ENCODE data around the gene SMPX.
A peak's percentile ranks its signal among the peaks of the same experiment; 100 is the strongest.

Gene SMPX

DNA sequence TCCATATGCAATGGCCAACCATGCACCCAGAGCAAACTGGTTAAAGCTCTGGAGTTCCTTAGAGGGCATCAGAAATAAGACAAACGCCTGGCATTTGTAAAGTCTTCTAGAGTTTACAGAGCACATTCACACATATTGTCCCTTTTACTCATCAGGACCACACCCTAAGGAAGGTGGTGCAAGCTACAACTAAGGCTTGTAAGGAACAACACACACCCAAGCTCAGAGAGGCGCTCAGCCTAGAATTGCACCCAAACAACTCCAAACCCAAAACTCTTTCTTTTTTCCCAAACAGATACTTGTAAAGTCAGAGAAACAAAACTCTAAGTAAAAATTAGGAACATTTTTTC is 46.1 kb downstream of the SMPX start:
- Mint-ChIP-seq H3K4me1 (no peaks in the 10 kb centered on the region), H3K27me3 (no peaks in the 10 kb centered on the region), H3K4me3 (no peak overlapping the region), H3K9me3 (no peaks in the 10 kb centered on the region), H3K27ac (no peak overlapping the region), H3K36me3 (no peaks in the 10 kb centered on the region)
- no peak for DNase-seq
- CTCF ChIA-PET, result no interaction called here

DNA sequence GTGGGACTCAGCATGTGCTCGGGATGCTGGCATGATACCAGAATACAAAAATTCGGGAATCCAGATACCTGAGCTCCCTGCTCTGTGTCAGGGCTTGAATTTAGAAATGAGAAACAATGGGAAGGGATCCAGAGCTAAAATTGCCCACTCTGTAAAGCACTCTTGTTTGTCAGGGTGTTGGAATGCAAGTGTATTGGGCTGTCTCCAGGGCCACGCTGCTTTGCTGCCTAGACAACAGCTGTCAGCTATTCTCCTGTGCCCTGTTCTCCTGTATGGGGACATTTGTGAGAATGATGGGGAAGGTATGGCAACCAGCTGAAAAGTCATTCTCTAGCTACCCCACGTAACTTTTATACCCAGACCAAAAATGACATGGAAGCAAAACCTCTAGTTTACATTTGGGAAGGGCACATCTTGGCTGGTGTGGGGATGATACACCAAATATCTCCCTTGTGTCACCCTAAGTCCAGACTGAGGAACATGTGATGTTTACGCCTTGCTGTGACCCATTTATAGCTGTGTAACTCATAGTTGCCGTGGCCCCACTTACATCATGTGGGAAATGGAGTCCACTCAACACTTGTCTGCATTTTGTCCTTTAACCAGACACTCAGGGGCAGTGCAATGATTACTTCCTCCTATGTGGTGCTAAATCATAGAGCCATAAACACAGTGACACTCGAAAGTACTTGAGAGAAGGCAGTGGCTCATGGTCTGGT is 46.6 kb downstream of the SMPX start:
- no peaks in the 10 kb centered on the region for H3K36me3 Mint-ChIP-seq
- no peak for DNase-seq
- H3K27ac Mint-ChIP-seq, result no peak overlapping the region
- H3K9me3 Mint-ChIP-seq, result no peaks in the 10 kb centered on the region
- no peaks in the 10 kb centered on the region for H3K27me3 Mint-ChIP-seq
- CTCF ChIA-PET, result no interaction called here
- no peaks in the 10 kb centered on the region for H3K4me1 Mint-ChIP-seq
- no peak overlapping the region for H3K4me3 Mint-ChIP-seq

DNA sequence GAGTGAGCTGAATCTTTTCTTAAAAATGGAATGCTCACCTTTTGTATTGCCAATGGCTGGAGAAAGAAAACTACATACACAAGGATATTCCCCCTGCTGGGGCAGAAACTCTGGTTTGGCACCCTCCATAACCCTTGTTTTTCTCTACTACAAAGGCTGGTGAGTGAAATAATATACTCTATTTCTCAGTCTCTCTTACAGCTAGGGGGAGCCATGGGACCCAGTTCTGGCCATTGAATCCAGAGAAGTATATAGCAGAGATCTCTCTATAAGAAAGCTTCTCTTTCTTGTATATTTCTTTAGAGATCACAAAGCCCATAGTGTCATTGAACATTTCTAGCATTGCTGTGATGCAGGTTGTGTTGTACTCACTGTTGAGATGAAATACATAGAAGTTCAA is 49.8 kb downstream of the SMPX start:
- no peaks in the 10 kb centered on the region for H3K27me3 Mint-ChIP-seq
- no peak for DNase-seq
- CTCF ChIA-PET, result interaction anchor here (1.1 kb wide), 1 partner anchor 37 kb away, joined by 3 read pairs; no protein-coding TSS in a partner anchor
- H3K27ac Mint-ChIP-seq, result no peak overlapping the region
- H3K4me1 Mint-ChIP-seq, result no peaks in the 10 kb centered on the region
- H3K36me3 Mint-ChIP-seq, result no peaks in the 10 kb centered on the region
- no peaks in the 10 kb centered on the region for H3K9me3 Mint-ChIP-seq
- H3K4me3 Mint-ChIP-seq, result no peak overlapping the region

DNA sequence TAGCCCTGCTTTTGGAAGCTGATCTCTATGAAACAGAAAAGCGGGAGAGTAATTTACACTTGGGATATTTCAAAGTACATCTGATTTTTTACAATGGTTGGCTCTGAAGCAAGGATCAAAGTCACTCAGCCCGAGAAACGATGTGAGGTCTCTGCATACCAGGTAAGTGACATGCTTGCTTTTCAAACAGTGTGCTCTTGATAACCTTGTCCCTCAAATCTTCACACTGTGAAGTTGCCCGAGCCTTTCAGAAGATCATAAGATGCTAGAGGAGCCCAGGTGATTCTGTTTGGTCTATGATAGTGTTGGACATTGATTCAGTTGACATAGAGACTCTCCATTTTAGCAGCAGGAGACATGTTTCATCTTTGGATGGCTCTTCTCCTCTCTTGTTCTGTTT is 52.7 kb downstream of the SMPX start:
- no peak for DNase-seq
- CTCF ChIA-PET, result no interaction called here
- Mint-ChIP-seq H3K4me1 (no peaks in the 10 kb centered on the region), H3K27ac (no peak overlapping the region), H3K36me3 (no peaks in the 10 kb centered on the region), H3K4me3 (no peak overlapping the region), H3K27me3 (no peaks in the 10 kb centered on the region), H3K9me3 (no peaks in the 10 kb centered on the region)

DNA sequence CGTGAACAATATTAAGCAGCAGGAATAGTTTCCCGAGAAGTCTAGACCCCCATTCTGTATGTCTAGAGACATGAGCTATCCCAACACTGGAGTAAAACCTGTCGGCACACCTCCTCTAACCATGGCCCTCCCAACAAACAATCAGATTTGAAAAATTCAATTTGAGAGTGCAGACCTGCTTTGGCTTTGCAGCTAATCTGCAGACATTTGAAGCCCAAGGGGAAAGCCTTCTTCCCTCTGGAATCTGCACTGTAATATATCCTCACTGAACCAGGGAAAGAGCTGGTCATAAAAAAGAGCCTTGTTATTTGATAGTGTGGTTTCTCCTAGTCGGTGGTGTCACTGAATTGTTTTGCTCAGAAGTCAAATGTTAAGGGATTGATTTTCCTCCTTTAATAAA is 55.2 kb downstream of the SMPX start:
- Mint-ChIP-seq H3K27me3 (no peaks in the 10 kb centered on the region), H3K4me3 (no peak overlapping the region), H3K27ac (no peak overlapping the region), H3K9me3 (no peaks in the 10 kb centered on the region), H3K36me3 (no peaks in the 10 kb centered on the region), H3K4me1 (no peaks in the 10 kb centered on the region)
- CTCF ChIA-PET, result no interaction called here
- no peak for DNase-seq

DNA sequence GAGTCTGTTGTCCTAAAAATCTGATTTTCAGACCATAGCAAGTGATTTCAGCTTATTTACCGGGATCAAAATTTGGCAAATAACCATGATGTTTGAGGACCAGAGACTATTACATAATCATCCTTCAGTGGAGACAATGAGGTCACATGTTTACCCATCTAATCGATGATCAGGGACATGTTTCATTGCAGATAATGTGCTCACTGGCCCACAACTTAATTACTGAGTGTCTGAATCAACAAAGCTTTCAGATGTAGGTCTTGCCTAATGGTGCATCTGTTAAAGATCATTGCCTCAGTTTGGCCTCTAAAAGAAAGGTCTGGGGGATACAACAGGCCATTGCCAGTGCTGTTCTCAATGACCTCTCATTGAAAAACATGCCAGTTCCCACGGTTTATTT is 56.9 kb downstream of the SMPX start:
- H3K4me3 Mint-ChIP-seq, result no peak overlapping the region
- no peaks in the 10 kb centered on the region for H3K27me3 Mint-ChIP-seq
- CTCF ChIA-PET, result no interaction called here
- no peak for DNase-seq
- no peaks in the 10 kb centered on the region for H3K4me1 Mint-ChIP-seq
- no peak overlapping the region for H3K27ac Mint-ChIP-seq
- no peaks in the 10 kb centered on the region for H3K36me3 Mint-ChIP-seq
- H3K9me3 Mint-ChIP-seq, result no peaks in the 10 kb centered on the region

DNA sequence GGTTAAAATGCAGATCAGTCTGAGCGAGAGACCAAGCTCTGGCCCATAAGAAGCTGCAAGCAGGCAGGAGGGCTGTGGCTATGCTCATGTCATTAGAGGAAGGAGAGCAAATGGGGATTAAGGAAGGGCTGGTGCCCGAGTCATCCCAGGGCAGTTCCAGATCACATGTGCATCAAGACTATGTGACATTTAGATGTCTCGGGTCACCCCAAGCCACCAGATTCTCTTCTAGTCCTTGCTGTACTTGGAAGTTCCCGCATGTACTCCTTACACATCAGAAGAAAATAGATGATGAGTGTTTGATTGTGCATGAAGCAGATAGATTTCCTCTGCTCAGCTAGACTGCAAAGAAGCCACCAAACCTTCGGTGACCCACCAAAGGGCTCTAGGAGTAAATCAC is 57.6 kb downstream of the SMPX start:
- no peak overlapping the region for H3K4me3 Mint-ChIP-seq
- no peak overlapping the region for H3K27ac Mint-ChIP-seq
- no peaks in the 10 kb centered on the region for H3K9me3 Mint-ChIP-seq
- no peak for DNase-seq
- H3K4me1 Mint-ChIP-seq, result no peaks in the 10 kb centered on the region
- H3K27me3 Mint-ChIP-seq, result no peaks in the 10 kb centered on the region
- no peaks in the 10 kb centered on the region for H3K36me3 Mint-ChIP-seq
- CTCF ChIA-PET, result no interaction called here

DNA sequence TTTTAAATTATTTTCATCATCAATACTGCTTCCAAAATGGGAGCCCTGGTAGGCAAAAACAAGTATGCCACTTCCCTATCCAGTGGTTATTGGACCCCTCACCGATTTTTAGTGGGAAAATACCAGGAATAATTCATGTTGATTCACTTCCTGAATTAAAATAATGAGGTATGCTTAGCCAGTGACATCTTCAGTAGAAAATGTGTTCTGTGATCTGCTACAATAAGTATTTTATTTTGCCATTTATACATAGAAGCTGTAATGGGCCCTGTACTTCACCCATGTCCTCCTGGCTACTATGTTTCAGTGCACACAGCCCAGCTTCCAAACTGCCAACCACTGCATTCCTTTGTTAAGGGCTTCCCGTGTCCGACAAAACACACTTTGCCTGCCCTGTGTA is 58.8 kb downstream of the SMPX start:
- no peaks in the 10 kb centered on the region for H3K9me3 Mint-ChIP-seq

DNA sequence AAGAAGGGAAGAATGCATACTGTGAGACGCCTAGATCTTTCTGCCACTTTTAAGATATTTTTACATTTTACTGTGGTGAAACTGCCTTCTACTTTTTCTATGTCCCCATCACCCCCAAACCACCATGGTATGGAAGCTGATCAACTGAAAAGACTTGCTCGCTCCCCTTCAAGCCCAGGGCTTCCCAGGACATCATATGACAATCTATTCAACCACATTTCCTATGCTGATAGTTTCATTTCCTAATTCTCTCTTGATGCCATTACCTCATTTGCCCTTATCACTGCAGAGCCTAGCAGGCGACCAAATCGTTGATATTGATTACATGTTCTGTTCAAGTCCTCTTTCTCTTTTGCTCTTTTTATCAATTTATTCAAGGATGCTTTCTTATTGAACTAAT is 59.6 kb downstream of the SMPX start:
- Mint-ChIP-seq H3K9me3 (no peaks in the 10 kb centered on the region), H3K27ac (no peak overlapping the region), H3K36me3 (no peaks in the 10 kb centered on the region), H3K4me1 (no peaks in the 10 kb centered on the region), H3K4me3 (no peak overlapping the region), H3K27me3 (no peaks in the 10 kb centered on the region)
- CTCF ChIA-PET, result no interaction called here
- no peak for DNase-seq

More for the DNA sequence above, 58.8 kb downstream of the SMPX start:
- Mint-ChIP-seq H3K27me3 (no peaks in the 10 kb centered on the region), H3K36me3 (no peaks in the 10 kb centered on the region), H3K4me3 (no peak overlapping the region), H3K27ac (no peak overlapping the region), H3K4me1 (no peaks in the 10 kb centered on the region)
- DNase-seq, result no peak
- CTCF ChIA-PET, result no interaction called here

DNA sequence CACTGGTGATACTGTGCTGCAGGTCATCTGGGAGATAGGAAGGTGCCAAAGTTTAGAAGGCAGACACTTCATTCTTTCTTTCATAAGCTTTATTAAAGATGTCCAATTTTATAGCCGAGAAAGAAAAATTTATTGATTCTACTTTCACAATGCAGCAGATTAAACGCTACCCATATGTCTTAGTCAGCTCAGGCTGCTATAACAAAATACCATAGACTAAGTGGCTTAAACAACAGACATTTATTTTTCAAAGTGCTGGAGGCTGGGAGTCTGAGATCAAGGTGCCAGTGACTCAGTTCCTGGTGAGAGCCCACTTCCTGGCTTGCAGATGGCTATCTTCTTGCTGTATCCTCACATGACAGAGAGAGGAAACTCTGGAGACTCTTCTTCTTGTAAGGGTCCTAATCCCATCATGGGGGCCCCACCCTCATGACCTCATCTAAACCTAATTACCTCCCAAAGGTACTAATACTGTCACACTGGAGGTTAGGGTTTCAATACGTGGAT is 66.4 kb downstream of the SMPX start:
- DNase-seq, result peak; percentile 21
- H3K4me1 Mint-ChIP-seq, result peaks cover 13% of the 10 kb centered on the region
- H3K27ac Mint-ChIP-seq, result no peak overlapping the region
- no peaks in the 10 kb centered on the region for H3K36me3 Mint-ChIP-seq
- H3K9me3 Mint-ChIP-seq, result peaks cover 5% of the 10 kb centered on the region
- H3K4me3 Mint-ChIP-seq, result no peak overlapping the region
- CTCF ChIA-PET, result no interaction called here
- H3K27me3 Mint-ChIP-seq, result no peaks in the 10 kb centered on the region

DNA sequence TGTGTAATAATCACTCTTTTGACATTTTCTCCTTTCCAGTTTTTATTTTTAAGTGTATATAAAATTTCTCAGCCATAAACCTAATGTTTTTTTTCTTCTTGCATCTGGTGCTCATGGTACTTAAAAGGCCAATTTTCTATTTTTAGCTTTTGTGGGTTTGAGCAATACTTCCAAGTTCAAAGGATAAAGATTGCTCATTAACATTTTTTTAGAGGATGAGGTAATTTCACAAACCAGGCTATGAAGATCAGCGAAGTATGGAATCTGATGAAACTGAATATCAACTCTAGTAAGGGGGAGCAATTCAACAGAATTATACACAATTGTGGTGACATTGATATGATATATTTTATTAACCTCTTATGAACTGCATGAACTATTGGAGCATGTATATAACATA is 74.0 kb downstream of the SMPX start:
- peaks cover 2% of the 10 kb centered on the region for H3K4me1 Mint-ChIP-seq
- no peak for DNase-seq
- no peak overlapping the region for H3K27ac Mint-ChIP-seq
- H3K27me3 Mint-ChIP-seq, result peaks cover 4% of the 10 kb centered on the region
- no peak overlapping the region for H3K4me3 Mint-ChIP-seq
- H3K36me3 Mint-ChIP-seq, result no peaks in the 10 kb centered on the region
- CTCF ChIA-PET, result no interaction called here
- H3K9me3 Mint-ChIP-seq, result no peaks in the 10 kb centered on the region

DNA sequence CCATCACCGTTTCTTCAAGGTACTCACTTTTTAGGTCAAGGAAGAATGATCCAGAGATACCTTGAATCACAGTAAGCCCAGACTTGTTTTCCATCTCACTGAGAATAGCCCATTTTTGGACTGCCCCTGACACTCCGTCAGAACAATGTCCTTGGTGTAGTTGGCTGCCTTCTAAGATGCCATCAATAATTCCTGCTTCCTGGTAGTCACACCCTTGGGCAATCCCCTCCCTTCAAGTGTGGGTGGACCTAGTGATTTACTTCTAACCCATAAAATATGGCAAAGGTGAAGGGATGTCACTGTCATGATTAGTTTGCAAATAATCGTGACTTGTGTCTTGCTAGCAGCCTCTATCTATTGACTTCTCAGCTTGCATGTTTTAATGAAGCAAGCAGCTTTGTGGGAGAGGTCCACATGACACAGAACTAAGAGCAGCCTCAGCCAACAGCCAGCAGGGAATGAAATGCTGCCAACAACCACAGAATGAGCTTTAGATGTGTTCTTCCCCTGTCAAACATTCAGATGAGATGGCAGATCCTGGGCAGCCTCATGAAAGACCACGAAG is 79.8 kb downstream of the SMPX start:
- no peak for DNase-seq
- peaks cover 4% of the 10 kb centered on the region for H3K27me3 Mint-ChIP-seq
- CTCF ChIA-PET, result interaction anchor here (0.6 kb wide), 1 partner anchor 311 kb away, joined by 3 read pairs; no protein-coding TSS in a partner anchor
- H3K4me3 Mint-ChIP-seq, result no peak overlapping the region
- H3K36me3 Mint-ChIP-seq, result no peaks in the 10 kb centered on the region
- H3K4me1 Mint-ChIP-seq, result no peaks in the 10 kb centered on the region
- no peak overlapping the region for H3K27ac Mint-ChIP-seq
- H3K9me3 Mint-ChIP-seq, result no peaks in the 10 kb centered on the region

DNA sequence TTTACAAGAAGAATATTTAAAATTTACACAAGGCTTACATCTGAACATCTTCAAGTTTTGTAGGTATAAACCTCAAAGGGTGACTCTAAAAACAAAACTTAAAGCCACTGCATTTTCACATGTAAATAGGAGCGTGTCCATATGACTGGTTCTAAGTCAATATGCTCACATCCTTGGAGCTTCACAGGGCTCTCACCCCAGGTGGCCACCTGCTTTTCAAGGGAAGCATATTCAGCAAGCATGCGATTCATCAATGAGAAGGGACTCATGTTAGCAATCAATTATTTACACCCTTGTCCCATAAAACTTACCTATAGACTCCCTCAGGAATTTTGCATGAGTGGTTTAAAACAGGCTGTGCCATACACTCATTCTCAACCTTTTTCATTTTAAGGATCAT is 82.0 kb downstream of the SMPX start:
- Mint-ChIP-seq H3K27ac (no peak overlapping the region), H3K36me3 (no peaks in the 10 kb centered on the region), H3K9me3 (no peaks in the 10 kb centered on the region), H3K4me3 (no peak overlapping the region), H3K4me1 (no peaks in the 10 kb centered on the region), H3K27me3 (peaks cover 4% of the 10 kb centered on the region)
- no peak for DNase-seq
- CTCF ChIA-PET, result no interaction called here

DNA sequence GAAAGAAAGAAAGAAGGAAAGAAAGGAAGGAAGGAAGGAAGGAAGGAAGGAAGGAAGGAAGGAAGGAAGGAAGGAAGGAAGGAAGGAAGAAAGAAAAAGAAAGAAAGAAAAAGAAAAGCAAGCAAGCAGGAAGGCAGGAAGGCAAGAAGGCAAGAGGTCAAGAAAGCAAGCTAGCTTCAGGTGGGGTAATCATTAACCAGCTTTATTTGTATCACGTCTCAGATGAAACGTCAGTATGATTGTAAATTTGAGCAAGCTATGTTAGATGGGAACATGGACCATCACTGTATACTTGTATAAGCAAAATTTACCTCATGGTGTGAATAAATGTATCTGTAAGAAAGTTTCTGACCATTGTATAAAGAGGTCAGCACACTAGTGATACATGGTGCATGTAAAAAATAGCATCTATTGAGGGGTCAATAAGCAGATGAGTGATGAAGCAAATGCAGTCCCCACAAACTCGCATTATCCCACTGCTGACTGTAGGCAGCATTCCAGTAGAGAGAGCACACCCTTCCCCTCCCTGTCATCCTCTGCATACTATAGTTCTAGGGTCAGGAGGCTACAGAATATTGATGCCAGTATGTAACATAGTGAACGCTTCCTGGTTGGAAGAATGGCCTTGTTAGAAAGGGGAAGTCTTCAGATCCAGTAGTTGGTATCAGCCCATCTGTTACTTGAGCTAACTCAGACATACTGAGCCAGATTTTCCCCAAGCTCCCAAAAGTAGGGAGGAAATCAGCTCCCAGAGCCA is 83.3 kb downstream of the SMPX start:
- Mint-ChIP-seq H3K9me3 (no peaks in the 10 kb centered on the region), H3K27ac (no peak overlapping the region), H3K4me3 (no peak overlapping the region), H3K36me3 (no peaks in the 10 kb centered on the region), H3K27me3 (peaks cover 4% of the 10 kb centered on the region), H3K4me1 (no peaks in the 10 kb centered on the region)
- DNase-seq, result no peak
- CTCF ChIA-PET, result no interaction called here

DNA sequence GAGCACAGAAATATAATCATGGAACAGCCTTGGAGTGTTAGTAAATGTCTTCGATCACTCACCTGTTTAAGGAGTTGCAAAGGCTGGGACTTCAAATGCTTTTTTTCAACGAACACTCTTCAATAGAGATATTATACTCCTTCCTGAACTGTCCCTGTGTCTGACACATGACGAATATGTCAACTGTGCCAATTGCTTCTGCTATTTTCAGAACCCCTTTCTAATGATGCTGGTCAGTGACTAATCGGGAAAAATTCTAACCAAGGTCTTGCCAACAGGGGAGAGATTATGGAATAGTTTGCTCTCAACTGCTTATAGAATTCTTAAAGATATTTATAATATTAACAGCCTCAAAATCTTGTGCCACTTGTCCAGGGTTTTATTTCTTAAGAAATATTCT is 91.2 kb downstream of the SMPX start:
- CTCF ChIA-PET, result no interaction called here
- no peak for DNase-seq
- no peak overlapping the region for H3K27ac Mint-ChIP-seq
- no peak overlapping the region for H3K4me3 Mint-ChIP-seq
- H3K4me1 Mint-ChIP-seq, result no peaks in the 10 kb centered on the region
- peaks cover 8% of the 10 kb centered on the region for H3K27me3 Mint-ChIP-seq
- H3K36me3 Mint-ChIP-seq, result no peaks in the 10 kb centered on the region
- H3K9me3 Mint-ChIP-seq, result no peaks in the 10 kb centered on the region

Measured in activated naive CD4-positive, alpha-beta T cell treated with anti-CD3 and anti-CD28 coated beads, Interleukin-2, amount 10 ng/mL, durations not matched to agents 7 days and 5 days (primary cell).